IPS-18c (cell line): ENCODE measurements around the gene TBC1D25.
A peak's percentile ranks its signal among the peaks of the same experiment; 100 is the strongest.

Experiments used
- H3K4me3 ChIP-seq: 2 replicates; pipeline ENCODE4 v1.7.0; 2013; ENCODE audit warnings: low read depth, mild to moderate bottlenecking, low read length, moderate library complexity; ENCODE audit not compliant: insufficient read depth
- H3K9me3 ChIP-seq: one replicate; pipeline ENCODE4 v1.6.1; 2013; ENCODE audit warnings: mild to moderate bottlenecking, low read length, moderate library complexity; ENCODE audit not compliant: control insufficient read depth, insufficient read depth

The TBC1D25 gene

DNA sequence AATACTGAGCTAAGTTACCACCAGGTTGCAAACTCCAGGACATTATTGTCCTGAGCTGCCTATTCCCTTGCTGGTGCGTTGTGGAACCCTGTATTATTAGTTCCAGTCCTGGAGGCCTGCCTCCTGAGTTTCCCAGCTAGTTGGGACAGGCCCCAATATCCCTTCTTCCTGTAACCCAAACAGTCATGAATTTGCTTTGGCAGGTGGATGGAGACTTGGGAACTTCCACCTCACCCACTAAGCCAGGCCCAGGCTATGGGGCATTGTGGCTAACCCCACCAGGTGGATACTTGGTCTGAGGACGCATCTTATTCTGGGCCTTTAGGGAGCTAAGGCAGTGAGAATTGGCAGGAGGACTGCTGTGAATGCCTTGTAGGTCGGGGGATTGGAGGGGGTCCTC, 39.7 kb downstream of the TBC1D25 start:
- Histone ChIP-seq H3K9me3 (peaks cover 7% of the 10 kb centered on the region), H3K4me3 (no peak overlapping the region)

DNA sequence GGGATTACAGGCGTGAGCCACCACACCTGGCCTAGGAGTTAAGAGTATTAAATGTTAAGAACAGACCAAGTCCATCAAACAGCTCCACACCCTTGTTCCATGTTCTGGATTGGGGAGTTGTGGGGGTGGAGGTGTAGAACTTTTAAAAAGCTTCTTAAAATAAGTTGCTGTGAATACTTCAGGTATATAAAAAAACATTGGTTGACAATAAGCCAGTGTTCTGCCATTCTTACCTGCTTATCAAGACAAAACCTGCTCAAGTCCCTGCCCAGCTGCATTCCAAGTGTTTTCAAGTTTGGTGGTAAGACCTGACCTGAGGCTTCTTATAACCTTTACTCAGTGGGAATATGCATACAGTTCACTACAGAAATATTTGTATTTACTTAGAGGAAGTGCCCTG, 41.1 kb downstream of the TBC1D25 start:
- no peak overlapping the region for H3K4me3 ChIP-seq
- peaks cover 7% of the 10 kb centered on the region for H3K9me3 ChIP-seq

DNA sequence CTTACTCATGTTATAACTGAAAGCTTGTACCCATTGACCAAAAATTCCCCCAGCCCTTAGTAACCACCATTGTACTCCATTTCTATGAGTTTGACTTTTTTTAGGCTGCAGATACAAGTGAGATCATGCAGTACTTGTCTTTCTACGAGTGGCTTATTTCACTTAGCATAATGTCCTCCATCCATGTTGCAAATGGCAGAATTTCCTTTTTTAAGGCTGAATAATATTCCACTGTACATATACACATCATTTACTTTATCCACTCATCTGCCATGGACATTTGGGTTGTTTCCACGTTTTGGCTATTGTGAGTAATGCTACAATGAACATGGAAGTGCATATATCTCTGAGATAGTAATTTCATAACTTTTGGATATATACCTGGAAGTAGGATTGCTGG, 45.2 kb downstream of the TBC1D25 start:
- H3K4me3 ChIP-seq = no peak overlapping the region
- H3K9me3 ChIP-seq = peaks cover 10% of the 10 kb centered on the region

DNA sequence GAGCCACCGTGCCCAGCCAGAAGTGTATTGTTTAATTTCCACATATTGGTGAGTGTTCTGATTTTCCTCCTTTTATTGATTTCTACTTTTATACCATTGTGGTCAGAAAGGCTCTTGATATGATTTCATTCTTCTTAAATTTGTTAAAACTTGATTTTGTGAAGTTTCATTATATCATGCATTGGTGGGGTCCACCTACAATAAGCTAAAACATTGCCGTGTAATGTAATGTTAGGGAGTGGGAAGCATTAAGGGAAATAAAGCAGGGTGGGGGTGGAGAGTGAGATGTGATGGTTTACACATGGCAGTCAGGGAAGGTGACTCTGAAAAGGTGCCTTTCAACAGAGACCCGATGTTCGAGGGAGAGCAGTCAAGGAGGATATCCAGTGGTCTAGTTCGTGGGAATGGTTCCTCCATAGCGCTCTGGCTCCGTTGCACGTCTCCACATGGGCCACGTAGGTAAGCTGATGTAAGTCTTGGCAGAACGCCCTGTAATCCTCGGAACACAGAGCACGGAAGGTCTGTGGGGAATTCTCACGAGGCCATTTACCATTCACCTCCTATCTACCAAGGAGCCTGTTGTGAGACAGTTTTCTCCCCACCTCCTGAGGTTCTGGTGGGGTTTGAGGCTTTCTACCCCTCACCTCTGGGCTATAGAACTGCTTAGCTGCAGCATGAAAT, 50.1 kb downstream of the TBC1D25 start:
- Histone ChIP-seq H3K9me3 (peaks cover 10% of the 10 kb centered on the region), H3K4me3 (no peak overlapping the region)

DNA sequence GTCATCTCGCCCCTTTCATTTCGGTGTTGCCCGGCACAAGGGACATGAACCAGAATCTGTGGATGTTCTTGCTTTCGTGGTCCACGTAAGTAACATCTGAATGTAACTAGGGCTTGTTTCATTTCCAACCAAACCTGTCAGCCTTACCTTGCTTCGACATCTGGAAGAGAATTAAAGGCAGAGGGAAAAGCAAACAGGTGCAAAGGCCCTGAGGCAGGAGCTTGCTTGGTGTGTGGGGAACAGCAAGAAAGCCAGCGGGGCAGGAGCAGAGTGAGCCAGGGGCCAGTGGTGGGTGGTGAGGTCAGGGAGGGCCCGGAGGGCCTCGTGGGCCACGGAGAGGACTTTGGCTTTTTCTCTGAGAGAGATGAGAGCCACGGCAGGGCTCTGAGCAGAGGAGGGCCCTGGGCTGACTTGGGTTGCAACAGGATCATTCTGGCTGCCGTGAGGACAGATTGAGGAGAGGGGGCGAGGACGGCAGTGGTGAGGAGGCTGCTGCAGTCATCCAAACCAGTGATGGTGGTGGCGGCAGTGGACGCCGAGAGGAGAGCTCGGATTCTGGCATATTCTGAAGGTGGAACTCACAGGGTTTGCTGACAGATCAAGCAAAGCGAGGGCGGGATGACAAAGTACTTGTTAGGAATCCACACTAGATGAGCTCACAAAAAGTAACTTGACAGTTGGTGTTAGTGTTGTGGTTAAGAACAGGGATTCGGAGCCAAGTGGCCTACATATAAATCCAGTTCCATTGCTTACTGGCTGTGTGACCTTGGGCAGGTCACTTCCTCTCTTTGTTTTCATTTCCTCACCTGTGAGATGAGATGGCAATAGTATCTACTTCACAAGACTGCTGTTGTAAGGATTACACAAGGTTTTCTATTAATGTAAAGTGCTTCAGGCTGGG, 50.9 kb downstream of the TBC1D25 start:
- Histone ChIP-seq H3K9me3 (peaks cover 12% of the 10 kb centered on the region), H3K4me3 (no peak overlapping the region)

DNA sequence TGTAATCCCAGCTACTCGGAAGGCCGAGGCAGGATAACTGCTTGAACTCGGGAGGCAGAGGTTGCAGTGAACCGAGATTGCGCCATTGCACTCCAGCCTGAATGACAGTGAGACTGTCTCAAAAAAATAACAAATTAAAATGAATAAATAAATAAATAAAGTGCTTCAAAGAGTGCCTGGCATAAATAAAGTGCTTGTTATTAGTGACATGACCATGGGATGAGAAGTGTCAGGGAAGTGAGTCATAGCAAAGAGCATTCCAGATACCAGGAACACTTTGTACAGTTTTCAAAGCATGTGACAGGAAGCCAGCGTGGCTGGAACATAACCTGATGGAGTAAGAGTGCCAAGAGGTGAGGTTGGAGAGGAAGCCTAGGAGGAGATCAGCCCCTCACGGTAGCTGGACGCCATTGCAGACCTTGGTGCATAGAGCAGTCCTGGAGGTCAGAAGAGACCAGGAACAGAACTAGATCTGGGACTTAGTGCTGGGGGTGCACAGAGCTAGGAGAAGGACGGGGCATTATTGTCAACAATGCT, 51.8 kb downstream of the TBC1D25 start:
- H3K9me3 ChIP-seq = peaks cover 10% of the 10 kb centered on the region

DNA sequence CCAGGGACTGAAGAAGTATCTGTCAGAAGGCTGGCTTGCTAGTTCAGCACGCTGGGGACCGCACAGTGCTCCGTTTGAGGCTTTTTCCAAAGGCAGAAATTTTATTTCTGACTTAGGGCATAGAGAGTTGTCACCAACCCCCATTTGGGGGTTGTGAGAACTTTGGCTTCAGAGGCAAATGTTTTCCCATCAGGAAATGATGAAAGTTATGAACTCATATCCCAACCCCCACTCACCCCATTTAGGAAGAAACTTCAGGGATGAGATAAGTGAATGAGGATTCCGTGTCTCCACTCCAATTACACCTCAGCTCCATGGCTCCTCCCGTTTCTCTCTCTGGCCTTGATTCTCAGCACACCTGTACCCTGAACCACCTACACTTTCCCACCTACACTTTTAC, 53.5 kb downstream of the TBC1D25 start:
- Histone ChIP-seq H3K4me3 (no peak overlapping the region), H3K9me3 (peaks cover 14% of the 10 kb centered on the region)

More for the DNA sequence above, 51.8 kb downstream of the TBC1D25 start:
- no peak overlapping the region for H3K4me3 ChIP-seq

DNA sequence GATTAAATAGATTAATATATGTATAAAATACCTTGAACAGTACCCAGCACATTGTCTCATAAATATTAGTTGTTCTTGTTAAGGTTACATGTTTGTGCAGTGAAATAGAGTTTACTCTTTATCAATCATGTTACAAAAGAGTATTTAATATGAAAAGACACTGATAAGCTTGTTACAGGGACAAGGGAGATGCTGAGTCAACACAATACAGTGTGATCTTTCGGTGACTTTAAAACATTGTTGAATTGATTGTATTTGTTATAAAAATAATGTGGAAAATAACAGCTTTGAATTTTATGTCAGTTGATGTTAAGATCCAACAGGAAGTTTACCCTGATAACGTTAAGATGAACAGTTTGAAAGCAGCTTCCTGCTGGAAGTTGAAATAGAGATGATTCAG, 56.4 kb downstream of the TBC1D25 start:
- H3K4me3 ChIP-seq = no peak overlapping the region
- H3K9me3 ChIP-seq = peaks cover 13% of the 10 kb centered on the region

DNA sequence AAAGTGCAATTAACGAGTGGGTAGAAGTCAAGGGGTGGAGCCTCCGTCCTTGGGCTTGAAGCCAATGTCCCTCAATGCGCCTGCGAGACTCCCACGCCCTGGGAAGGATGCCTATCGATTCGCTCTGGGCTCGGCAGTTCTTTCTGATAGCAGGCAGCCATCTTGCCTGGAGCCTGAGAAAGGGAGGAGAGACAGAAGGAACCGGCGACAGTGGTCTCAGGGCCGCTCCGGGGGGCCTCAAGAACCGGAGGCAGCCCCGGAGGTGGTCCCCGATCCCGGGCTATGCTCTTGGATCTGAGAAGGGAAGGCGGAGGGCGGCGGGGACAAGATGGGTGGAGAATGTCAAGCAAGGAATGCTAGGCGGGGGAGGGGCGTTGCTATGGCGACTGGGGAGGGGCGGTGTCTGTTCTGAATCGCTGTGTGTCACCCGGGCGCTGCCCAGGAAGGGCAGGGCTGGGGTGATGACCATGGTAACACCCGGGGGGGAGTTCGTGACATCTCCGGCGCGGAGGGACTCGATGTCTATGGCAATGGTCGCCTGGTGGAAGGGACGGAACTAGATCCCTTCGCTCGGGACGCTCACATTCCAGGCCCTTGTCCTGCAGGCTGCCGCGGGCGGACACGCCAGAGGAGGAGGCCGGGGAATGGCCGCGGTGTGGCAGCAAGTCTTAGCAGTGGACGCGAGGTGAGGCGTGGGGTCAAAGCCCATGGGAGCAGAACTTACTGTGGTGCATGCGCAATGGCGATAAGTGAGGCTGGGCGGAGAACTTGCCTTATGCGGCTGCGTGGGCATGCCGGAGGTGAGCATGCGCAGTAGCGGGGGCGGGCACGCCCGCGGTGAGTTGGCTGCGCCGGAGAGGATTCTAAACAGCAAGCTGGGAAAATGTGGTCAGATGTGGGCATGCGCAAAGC, 58.1 kb downstream of the TBC1D25 start, which contains the start of gene WDR13:
TSS of gene WDR13 (plus strand) at position 140 of the 912 bp plus-strand sequence. CDS start at position 645, 505 bp downstream.
- H3K9me3 ChIP-seq = peaks cover 13% of the 10 kb centered on the region
- peak within 1 kb of the TSS; percentile 86 for H3K4me3 ChIP-seq

DNA sequence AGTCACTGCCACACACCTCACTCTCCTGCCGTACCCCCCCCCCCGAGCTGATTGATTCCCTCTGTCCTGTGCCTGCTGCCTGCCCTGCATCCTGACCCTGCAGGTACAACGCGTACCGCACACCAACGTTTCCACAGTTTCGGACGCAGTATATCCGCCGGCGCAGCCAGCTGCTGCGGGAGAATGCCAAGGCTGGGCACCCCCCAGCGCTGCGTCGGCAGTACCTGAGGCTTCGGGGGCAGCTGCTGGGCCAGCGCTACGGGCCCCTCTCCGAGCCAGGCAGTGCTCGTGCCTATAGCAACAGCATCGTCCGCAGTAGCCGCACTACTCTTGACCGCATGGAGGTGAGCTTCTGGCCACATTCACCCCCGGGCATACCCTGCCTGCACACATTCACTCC, 59.1 kb downstream of the TBC1D25 start:
- Histone ChIP-seq H3K4me3 (no peak overlapping the region), H3K9me3 (peaks cover 13% of the 10 kb centered on the region)

DNA sequence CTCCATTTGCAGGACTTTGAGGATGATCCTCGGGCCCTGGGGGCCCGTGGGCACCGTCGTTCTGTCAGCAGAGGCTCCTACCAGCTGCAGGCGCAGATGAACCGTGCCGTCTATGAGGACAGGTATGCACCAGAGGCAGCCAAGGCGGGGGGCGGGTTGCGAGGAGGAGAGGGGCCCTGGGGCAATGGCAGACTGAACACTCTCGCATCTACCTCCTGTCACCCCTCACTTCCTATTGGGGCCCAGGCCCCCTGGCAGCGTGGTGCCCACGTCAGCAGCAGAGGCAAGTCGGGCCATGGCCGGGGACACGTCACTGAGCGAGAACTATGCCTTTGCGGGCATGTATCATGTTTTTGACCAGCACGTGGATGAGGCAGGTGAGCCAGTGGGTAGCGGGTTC, 59.8 kb downstream of the TBC1D25 start:
- Histone ChIP-seq H3K4me3 (no peak overlapping the region), H3K9me3 (peaks cover 13% of the 10 kb centered on the region)

DNA sequence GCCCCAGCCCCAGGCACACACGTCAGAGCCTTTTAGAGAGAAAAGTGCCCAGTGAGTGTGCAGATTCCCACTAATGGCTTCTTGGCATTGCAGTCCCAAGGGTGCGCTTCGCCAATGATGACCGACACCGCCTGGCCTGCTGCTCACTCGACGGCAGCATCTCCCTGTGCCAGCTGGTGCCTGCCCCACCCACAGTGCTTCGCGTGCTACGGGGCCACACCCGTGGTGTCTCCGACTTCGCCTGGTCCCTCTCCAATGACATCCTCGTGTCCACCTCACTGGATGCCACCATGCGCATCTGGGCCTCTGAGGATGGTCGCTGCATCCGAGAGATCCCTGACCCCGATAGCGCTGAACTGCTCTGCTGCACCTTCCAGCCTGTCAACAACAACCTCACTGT, 60.7 kb downstream of the TBC1D25 start:
- H3K9me3 ChIP-seq = peaks cover 13% of the 10 kb centered on the region

DNA sequence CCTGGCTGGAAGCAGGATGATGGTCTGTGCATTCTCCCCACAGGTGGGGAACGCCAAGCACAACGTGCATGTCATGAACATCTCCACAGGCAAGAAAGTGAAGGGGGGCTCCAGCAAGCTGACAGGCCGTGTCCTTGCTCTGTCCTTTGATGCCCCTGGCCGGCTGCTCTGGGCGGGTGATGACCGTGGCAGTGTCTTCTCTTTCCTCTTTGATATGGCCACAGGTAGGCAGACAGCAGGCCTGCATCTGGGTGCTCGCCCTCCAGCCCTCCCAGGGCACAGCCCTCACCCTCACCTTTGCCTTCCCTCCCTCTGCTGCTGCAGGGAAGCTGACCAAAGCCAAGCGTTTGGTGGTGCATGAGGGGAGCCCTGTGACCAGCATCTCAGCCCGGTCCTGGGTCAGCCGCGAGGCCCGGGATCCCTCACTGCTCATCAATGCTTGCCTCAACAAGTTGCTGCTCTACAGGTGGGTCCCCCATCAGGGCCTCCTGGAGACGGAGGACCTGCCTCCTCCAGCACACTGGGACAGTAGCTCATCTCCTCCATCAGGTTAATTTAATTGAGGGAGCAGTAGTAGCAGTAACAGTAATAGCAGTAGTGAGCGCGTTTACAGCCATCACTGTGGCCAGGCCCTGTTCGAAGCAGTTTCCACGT, 62.4 kb downstream of the TBC1D25 start:
- H3K9me3 ChIP-seq = peaks cover 21% of the 10 kb centered on the region

More for the DNA sequence above, 60.7 kb downstream of the TBC1D25 start:
- no peak overlapping the region for H3K4me3 ChIP-seq

DNA sequence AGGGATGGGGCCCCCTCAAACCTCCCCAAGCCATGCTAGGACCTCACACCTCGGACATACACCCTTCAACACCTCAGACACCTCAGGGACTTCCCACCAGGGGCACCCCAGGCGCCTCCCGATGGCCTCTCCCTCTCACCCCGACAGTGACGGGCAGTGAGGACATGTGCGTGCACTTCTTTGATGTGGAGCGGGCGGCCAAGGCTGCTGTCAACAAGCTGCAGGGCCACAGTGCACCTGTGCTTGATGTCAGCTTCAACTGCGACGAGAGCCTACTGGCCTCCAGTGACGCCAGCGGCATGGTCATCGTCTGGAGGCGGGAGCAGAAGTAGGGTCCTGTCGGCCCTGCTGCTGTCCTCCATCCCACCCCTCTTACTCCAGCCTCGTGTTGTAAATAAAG, 65.2 kb downstream of the TBC1D25 start:
- Histone ChIP-seq H3K4me3 (no peak overlapping the region; the same call in 1 of the 2 replicates), H3K9me3 (peaks cover 13% of the 10 kb centered on the region)

More for the DNA sequence above, 62.4 kb downstream of the TBC1D25 start:
- no peak overlapping the region for H3K4me3 ChIP-seq

DNA sequence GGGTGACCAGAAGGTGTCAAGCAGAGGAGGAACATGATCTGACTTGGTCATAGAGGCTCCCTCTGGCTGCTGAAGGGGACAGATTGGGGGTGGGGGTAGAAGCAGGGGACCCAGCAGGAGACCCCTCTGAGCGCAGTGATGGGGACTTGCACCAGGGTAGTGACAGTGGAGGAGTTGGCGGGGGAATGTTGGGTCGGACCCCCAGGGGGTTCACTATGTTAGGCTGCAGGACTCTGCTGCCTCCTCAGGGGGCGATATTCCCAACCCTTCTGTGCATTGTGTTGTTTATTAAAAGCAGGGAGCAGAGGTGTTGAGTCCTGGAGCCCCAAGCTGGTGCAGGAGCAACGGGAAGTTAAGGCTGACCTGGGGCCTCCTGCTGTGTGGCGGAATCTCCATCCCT, 66.6 kb downstream of the TBC1D25 start:
- peaks cover 10% of the 10 kb centered on the region for H3K9me3 ChIP-seq
- no peak overlapping the region for H3K4me3 ChIP-seq

DNA sequence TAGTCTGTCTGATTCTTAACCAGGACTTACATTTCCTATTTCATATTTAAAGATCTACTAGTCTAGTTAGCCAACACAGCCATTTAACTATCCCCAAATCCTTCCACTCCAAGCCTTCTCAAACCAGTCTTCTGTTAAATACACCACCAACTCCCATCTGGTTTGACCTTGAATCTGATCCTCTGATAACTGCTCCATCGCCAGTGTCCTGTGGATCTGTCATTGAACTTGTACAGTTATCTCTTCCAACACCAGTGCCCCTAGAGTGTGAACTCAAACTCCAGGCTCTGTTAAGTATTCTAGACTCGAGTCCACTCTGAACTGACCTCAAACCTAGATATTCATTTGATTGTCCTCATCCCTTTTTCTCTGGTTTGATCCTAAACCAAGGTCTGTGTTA, 72.2 kb downstream of the TBC1D25 start:
- peaks cover 5% of the 10 kb centered on the region for H3K9me3 ChIP-seq
- H3K4me3 ChIP-seq = no peak overlapping the region
